AG04450 (cell line): Measurements from ENCODE around the gene GMIP. TPM values are rescaled to one million over a fixed set of nuclear protein-coding genes. Genes with fewer than 3 reads are reported as not detected.

ENCODE experiments used
- CTCF ChIA-PET: fragments of 300-600, 350-600 bp; formaldehyde crosslinking; extraction: SDS; loops from one replicate; lab custom pipeline; 2022; ENCODE audit warnings: antibody characterized with exemption, inconsistent platforms; lab: Charles Lee
- POLR2A ChIA-PET: fragments of 350-600 bp; formaldehyde crosslinking; extraction: SDS; loops from one replicate; lab custom pipeline; 2021; ENCODE audit warnings: antibody characterized with exemption, inconsistent platforms; lab: Yijun Ruan, JAX
- DNase-seq: peaks from one replicate; pipeline ENCODE4 v3.0.0-alpha.2; 2011; ENCODE audit warnings: low read depth, low spot score
- H3K27ac ChIP-seq: one replicate; pipeline ENCODE4 v1.5.1; 2012; ENCODE audit warnings: low read depth, low read length, control low read depth
- H3K27me3 ChIP-seq: one replicate; pipeline ENCODE4 v1.6.0; 2012; ENCODE audit warnings: low read length; ENCODE audit not compliant: control insufficient read depth, insufficient read depth
- H3K4me3 ChIP-seq: 2 replicates; pipeline ENCODE4 v1.5.1; 2011; ENCODE audit warnings: mild to moderate bottlenecking, low read depth, low read length, control low read depth
- H3K9me3 ChIP-seq: 2 replicates; pipeline ENCODE4 v1.5.1; 2012; ENCODE audit warnings: low read length; ENCODE audit not compliant: control insufficient read depth, insufficient read depth
- polyA plus RNA-seq: library from polyadenylated mRNA; depleted of rRNA; stranded (reverse); fragments of >200 nt; gene quantifications from 2 replicates; pipeline ENCODE4 v1.2.3, GENCODE V29; 2011
- TF ChIP-seq, protein P1 (sequence below): IDR thresholded peaks from 2 replicates; pipeline ENCODE4 v1.5.1; 2011; ENCODE audit warnings: low read depth, low read length, control low read depth, inconsistent platforms

GMIP gene
- polyA plus RNA-seq, 1 experiment = 3.1 TPM

DNA sequence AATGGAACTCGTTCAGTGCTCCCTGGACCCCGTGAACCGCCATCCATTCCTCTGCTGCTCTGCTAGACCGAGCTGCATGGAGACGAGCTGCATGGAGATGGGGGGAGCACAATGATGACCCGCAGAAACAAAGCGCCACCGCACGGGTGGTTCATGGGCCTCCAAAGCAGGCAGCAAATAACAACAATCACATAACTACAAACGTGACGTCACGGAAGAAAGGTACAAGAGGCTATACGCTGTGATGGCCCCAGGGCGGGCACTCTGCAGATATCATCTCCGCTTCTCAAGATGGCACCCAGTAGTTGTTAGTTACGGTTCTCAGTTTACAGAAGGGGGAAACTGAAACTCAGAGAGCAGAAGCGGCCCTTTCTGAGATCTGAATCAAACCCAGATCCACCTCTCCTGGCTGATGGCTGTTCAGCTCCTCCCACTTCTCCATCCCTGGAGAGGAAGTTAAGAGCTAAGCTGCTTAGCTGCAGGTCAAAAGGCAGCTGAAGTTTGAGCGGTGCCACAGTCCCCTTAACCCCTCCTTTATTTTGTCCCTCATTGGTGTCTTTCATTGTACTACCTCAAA, 18.3 kb upstream of the GMIP start:
- DNase-seq = no peak
- Histone ChIP-seq H3K4me3 (no peak overlapping the region), H3K27me3 (no peaks in the 10 kb centered on the region), H3K27ac (no peak overlapping the region), H3K9me3 (peaks cover 12% of the 10 kb centered on the region; the same call in 1 of the 2 replicates)
- ChIA-PET POLR2A (no interaction called here), CTCF (interaction anchor here (0.6 to 3.0 kb wide), 3 partner anchors 18 to 130 kb away, joined by 3 to 8 read pairs (median 6); partner anchors contain the start of gene GMIP)
- TF ChIP-seq, protein P1, sequence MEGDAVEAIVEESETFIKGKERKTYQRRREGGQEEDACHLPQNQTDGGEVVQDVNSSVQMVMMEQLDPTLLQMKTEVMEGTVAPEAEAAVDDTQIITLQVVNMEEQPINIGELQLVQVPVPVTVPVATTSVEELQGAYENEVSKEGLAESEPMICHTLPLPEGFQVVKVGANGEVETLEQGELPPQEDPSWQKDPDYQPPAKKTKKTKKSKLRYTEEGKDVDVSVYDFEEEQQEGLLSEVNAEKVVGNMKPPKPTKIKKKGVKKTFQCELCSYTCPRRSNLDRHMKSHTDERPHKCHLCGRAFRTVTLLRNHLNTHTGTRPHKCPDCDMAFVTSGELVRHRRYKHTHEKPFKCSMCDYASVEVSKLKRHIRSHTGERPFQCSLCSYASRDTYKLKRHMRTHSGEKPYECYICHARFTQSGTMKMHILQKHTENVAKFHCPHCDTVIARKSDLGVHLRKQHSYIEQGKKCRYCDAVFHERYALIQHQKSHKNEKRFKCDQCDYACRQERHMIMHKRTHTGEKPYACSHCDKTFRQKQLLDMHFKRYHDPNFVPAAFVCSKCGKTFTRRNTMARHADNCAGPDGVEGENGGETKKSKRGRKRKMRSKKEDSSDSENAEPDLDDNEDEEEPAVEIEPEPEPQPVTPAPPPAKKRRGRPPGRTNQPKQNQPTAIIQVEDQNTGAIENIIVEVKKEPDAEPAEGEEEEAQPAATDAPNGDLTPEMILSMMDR = no peak

DNA sequence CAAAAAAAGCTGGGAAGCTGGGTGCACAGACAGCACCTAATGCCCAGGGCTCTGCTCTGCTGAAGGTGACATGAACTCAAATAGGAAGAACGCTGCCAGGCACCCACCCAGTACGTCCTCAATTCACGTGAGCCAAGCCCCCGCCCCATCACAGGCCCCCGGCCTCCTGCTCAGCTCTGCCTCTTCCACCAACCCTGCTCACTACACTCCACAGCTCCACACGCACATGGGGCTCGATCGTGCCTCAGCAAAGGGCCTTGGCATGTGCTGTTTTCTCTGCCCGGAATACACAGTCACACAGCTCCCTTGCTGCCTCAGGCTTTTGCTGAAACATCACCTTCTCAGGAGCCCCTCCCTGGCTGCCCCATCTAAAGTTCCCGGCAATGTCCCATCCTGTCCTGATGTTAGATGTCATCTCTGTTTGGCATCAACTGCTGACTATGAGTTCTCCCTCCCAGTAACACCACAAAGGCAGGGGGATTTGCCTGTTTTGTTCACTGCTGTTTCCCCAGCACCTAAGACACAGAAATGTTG, 17.8 kb upstream of the GMIP start:
- H3K27ac ChIP-seq = no peak overlapping the region
- TF ChIP-seq, protein P1 = no peak
- no peak for DNase-seq
- ChIA-PET POLR2A (no interaction called here), CTCF (interaction anchor here (1.4 to 3.0 kb wide), 2 partner anchors 17 to 129 kb away, joined by 6 to 8 read pairs; partner anchors contain the start of gene GMIP)
- no peak overlapping the region for H3K4me3 ChIP-seq
- H3K9me3 ChIP-seq = peaks cover 12% of the 10 kb centered on the region; the same call in 1 of the 2 replicates
- no peaks in the 10 kb centered on the region for H3K27me3 ChIP-seq

DNA sequence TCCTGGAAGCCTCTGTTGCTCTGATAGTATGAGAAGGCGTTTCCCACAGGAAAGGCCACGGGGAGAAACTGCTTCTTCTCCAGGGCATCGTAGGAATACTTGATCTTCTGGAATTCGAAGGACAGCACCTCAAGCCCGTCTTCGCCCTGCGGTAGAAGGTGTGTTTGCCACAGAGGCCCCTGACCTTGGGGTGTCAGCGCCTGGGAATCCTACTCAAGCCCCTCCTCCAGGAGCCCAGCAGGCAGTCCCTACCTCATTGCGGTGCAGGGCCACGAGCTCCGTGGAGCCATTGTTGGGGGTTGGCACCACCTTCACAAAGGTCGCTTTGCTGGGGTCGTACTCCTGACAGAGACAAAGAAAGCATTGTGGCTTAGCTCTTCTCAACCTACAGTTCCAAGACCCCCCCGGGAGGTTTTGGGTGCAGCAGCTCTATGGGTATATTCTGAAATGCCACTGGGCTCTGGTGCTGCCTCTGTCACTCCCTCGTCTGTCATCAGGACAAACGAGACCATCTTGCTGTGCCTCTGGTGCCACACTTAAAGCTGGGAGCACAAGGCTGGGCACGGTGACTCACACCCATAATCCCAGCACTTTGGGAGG, 16.3 kb upstream of the GMIP start:
- Histone ChIP-seq H3K4me3 (no peak overlapping the region), H3K27me3 (no peaks in the 10 kb centered on the region), H3K27ac (no peak overlapping the region), H3K9me3 (peaks cover 9% of the 10 kb centered on the region; the same call in 1 of the 2 replicates)
- ChIA-PET CTCF (interaction anchor here (0.5 kb wide), 1 partner anchor 1066 kb away, joined by 3 read pairs; no protein-coding TSS in a partner anchor), POLR2A (no interaction called here)
- no peak for DNase-seq
- TF ChIP-seq, protein P1 = no peak

DNA sequence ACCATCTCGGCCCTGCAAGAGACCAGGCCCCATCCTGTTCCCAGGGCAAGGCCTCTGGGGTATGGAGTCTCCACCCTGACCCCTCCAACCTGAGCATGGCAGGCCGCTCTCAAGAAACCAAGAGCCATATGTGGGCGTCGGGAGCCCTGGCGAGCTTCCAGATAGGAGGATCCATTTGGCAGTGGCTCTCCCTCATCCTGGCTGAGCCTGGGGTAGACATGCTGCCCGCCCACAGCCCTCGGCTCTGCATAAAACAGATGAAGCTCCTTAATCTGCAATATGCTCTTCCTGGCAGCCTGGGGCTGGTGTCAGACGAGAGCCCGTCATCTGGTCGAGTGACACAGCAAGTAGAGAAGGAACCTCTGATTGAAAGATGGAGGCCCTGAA, 13.9 kb upstream of the GMIP start:
- POLR2A ChIA-PET = no interaction called here
- no peak for DNase-seq
- CTCF ChIA-PET = no interaction called here
- no peaks in the 10 kb centered on the region for H3K27me3 ChIP-seq
- TF ChIP-seq, protein P1 = no peak
- no peak overlapping the region for H3K27ac ChIP-seq
- no peak overlapping the region for H3K4me3 ChIP-seq
- H3K9me3 ChIP-seq = no peaks in the 10 kb centered on the region
